Panc1 (cell line): ENCODE measurements around the gene FAM222B. TPM values are rescaled to one million over a fixed set of nuclear protein-coding genes. Genes with fewer than 3 reads are reported as not detected.

Source experiments
- ATAC-seq: fragments of 200-7000 bp; cut with Tn5 transposase; 2 replicates; pipeline ENCODE4 v1.9.1; 2020; ENCODE audit warnings: mild to moderate bottlenecking, moderate library complexity
- BruUV-seq: library from RNA; stranded (reverse); fragments of 400-500 nt; replicated peaks from 2 replicates; lab custom pipeline; 2021; lab: Mats Ljungman, UMichigan
- CTCF ChIA-PET: fragments of 300-600 bp; sonication (Branson Sonifier 250); formaldehyde crosslinking; loops from one replicate; lab custom pipeline; 2022; ENCODE audit warnings: antibody characterized with exemption; lab: Charles Lee
- POLR2A ChIA-PET: fragments of 300-600 bp; sonication (Branson Sonifier 250); formaldehyde crosslinking; loops from one replicate; lab custom pipeline; 2022; ENCODE audit warnings: antibody characterized with exemption; lab: Charles Lee
- DNase-seq: peaks from one replicate; pipeline ENCODE4 v3.0.0-alpha.2; 2010; ENCODE audit warnings: low read depth, low spot score
- H3K27ac ChIP-seq: 2 replicates; pipeline ENCODE4 v1.5.1; 2011; ENCODE audit warnings: mild to moderate bottlenecking, low read length, inconsistent platforms
- H3K27me3 ChIP-seq: fragments of 200-500 bp; sonication (Bioruptor generic); 2 replicates; pipeline ENCODE4 v1.6.0; 2014; ENCODE audit warnings: low read length, inconsistent platforms; ENCODE audit not compliant: control insufficient read depth, insufficient read depth
- H3K36me3 ChIP-seq: fragments of 200-500 bp; sonication (Bioruptor generic); 2 replicates; pipeline ENCODE4 v1.5.1; 2014; ENCODE audit warnings: inconsistent platforms, mild to moderate bottlenecking, low read length, moderate library complexity; ENCODE audit not compliant: control insufficient read depth, insufficient read depth
- H3K4me1 ChIP-seq: 2 replicates; pipeline ENCODE4 v1.5.1; 2011; ENCODE audit warnings: inconsistent platforms, mild to moderate bottlenecking, low read length, moderate library complexity; ENCODE audit not compliant: control insufficient read depth, insufficient read depth
- H3K4me3 ChIP-seq, 2 experiments: 2 replicates each; pipeline ENCODE4 v1.5.1; 2011 to 2012; ENCODE audit warnings: low read depth in 2 of 2, low read length in 2 of 2, mild to moderate bottlenecking in 2 of 2, inconsistent platforms in 1 of 2, moderate library complexity in 1 of 2
- H3K9me3 ChIP-seq: fragments of 200-500 bp; sonication (Bioruptor generic); 2 replicates; pipeline ENCODE4 v1.5.1; 2014; ENCODE audit warnings: low read depth, mild to moderate bottlenecking, inconsistent platforms, low read length, moderate library complexity; ENCODE audit not compliant: control insufficient read depth, insufficient read depth
- POLR2AphosphoS5 ChIP-seq: IDR thresholded peaks from 2 replicates; pipeline ENCODE4 v1.6.1; 2012; ENCODE audit warnings: mild to moderate bottlenecking, low read depth, low read length, moderate library complexity
- SIN3A ChIP-seq: IDR thresholded peaks from 2 replicates; pipeline ENCODE4 v1.6.1; 2012; ENCODE audit warnings: low read depth, mild to moderate bottlenecking, low read length, moderate library complexity, borderline replicate concordance; ENCODE audit not compliant: insufficient read depth
- TCF7L2 ChIP-seq: IDR thresholded peaks from 2 replicates; pipeline ENCODE4 v1.6.1; 2011; ENCODE audit warnings: mild to moderate bottlenecking, low read depth, low read length, inconsistent platforms
- in situ Hi-C: cut with HindIII; loops from 2 replicates; pipeline ENCODE4 v1.10.0; 2016; ENCODE audit warnings: low sequenced_read_pairs, low pct_unique_long_range_greater_than_20kb
- intact Hi-C: fragments of 100-400 bp; cut with micrococcal nuclease; formaldehyde crosslinking; loops from one replicate; pipeline ENCODE4 v1.10.0; 2022; ENCODE audit not compliant: unreplicated experiment
- total RNA-seq: library from RNA; stranded (reverse); gene quantifications from one replicate; pipeline ENCODE4 v1.2.1, GENCODE V29; 2021; ENCODE audit not compliant: unreplicated experiment
- TF ChIP-seq, protein P1 (sequence below), 2 experiments: IDR thresholded peaks; 2 replicates each; pipeline ENCODE4 v1.6.1; 2011 to 2012; ENCODE audit warnings: low read depth in 2 of 2, control low read depth in 1 of 2, low read length in 1 of 2, mild to moderate bottlenecking in 1 of 2, moderate library complexity in 1 of 2; ENCODE audit not compliant: insufficient read depth in 1 of 2
- TF ChIP-seq, protein P2 (sequence below): fragments of 450-650 bp; IDR thresholded peaks from 2 replicates; pipeline ENCODE4 v1.5.1; 2017; ENCODE audit warnings: mild to moderate bottlenecking

Gene FAM222B
- total RNA-seq, 1 experiment from 2014 or later, result 38.5 TPM

DNA sequence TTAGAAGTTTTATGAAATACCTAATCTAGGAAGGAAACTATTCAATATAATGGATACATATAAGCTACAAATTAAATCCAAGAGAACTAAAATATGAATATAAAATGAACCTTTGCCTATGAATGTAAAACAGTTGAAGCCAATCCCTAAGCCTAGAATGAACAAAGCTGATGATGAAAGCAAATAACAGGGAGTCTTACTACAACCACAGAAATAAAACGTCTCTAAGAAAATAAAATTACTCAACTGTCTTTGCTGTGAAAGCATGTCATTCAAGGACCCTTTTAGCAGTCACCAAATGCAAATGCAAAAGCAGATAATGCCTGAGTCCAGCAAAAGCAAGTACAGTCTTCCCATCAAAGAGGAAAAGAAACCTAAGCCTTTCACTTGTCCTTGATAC, 23.0 kb downstream of the FAM222B start:
- H3K27ac ChIP-seq, result no peak overlapping the region
- DNase-seq (no peak), ATAC-seq (no peak)
- in situ Hi-C loops, result loop anchor here (10.0 kb wide), 1 partner anchor 55 kb away; no protein-coding TSS in a partner anchor
- intact Hi-C loops, result no loop called here
- ChIA-PET POLR2A (interaction anchor here (0.5 kb wide), 1 partner anchor 11 kb away, joined by 12 read pairs; no protein-coding TSS in a partner anchor), CTCF (no interaction called here)
- no peaks in the 10 kb centered on the region for H3K27me3 ChIP-seq
- TF ChIP-seq, protein P1, sequence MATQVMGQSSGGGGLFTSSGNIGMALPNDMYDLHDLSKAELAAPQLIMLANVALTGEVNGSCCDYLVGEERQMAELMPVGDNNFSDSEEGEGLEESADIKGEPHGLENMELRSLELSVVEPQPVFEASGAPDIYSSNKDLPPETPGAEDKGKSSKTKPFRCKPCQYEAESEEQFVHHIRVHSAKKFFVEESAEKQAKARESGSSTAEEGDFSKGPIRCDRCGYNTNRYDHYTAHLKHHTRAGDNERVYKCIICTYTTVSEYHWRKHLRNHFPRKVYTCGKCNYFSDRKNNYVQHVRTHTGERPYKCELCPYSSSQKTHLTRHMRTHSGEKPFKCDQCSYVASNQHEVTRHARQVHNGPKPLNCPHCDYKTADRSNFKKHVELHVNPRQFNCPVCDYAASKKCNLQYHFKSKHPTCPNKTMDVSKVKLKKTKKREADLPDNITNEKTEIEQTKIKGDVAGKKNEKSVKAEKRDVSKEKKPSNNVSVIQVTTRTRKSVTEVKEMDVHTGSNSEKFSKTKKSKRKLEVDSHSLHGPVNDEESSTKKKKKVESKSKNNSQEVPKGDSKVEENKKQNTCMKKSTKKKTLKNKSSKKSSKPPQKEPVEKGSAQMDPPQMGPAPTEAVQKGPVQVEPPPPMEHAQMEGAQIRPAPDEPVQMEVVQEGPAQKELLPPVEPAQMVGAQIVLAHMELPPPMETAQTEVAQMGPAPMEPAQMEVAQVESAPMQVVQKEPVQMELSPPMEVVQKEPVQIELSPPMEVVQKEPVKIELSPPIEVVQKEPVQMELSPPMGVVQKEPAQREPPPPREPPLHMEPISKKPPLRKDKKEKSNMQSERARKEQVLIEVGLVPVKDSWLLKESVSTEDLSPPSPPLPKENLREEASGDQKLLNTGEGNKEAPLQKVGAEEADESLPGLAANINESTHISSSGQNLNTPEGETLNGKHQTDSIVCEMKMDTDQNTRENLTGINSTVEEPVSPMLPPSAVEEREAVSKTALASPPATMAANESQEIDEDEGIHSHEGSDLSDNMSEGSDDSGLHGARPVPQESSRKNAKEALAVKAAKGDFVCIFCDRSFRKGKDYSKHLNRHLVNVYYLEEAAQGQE (IDR thresholded peaks at IDR 0.05; ENCODE audit: insufficient read depth in 1 of 2, low read depth in 2 of 2, low read length in 1 of 2), result no peak
- TF ChIP-seq, protein P2, sequence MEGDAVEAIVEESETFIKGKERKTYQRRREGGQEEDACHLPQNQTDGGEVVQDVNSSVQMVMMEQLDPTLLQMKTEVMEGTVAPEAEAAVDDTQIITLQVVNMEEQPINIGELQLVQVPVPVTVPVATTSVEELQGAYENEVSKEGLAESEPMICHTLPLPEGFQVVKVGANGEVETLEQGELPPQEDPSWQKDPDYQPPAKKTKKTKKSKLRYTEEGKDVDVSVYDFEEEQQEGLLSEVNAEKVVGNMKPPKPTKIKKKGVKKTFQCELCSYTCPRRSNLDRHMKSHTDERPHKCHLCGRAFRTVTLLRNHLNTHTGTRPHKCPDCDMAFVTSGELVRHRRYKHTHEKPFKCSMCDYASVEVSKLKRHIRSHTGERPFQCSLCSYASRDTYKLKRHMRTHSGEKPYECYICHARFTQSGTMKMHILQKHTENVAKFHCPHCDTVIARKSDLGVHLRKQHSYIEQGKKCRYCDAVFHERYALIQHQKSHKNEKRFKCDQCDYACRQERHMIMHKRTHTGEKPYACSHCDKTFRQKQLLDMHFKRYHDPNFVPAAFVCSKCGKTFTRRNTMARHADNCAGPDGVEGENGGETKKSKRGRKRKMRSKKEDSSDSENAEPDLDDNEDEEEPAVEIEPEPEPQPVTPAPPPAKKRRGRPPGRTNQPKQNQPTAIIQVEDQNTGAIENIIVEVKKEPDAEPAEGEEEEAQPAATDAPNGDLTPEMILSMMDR, result no peak
- no peak for TF ChIP-seq TCF7L2
- no TSS peak for BruUV-seq
- peaks cover 5% of the 10 kb centered on the region; the same call in 1 of the 2 replicates for H3K4me1 ChIP-seq
- H3K4me3 ChIP-seq, result no peak overlapping the region
- H3K36me3 ChIP-seq, result no peaks in the 10 kb centered on the region
- no peaks in the 10 kb centered on the region for H3K9me3 ChIP-seq

DNA sequence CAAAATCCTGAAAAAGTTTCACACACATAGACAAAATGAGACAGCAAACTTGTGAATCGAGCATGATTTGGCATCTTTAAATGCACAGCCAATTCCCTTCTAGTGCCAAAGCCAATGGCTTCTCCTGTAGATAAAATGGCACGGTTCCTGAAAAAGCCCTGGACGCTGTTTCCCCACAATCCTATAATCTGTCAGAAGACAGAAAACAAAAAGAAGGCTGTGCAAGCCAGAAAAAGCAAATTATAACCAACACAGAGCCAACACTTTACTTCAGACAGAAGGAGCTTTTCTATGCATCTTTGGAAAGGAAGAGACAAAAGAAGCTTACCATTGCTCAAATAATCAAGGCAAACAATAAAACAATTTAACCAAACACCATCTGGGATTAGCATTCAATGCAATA, 23.8 kb downstream of the FAM222B start:
- POLR2A ChIA-PET, result interaction anchor here (0.5 kb wide), 1 partner anchor 12 kb away, joined by 12 read pairs; no protein-coding TSS in a partner anchor
- no peaks in the 10 kb centered on the region for H3K9me3 ChIP-seq
- CTCF ChIA-PET, result no interaction called here

More for the DNA sequence above, 23.8 kb downstream of the FAM222B start:
- in situ Hi-C loops (loop anchor here (10.0 kb wide), 1 partner anchor 54 kb away; no protein-coding TSS in a partner anchor), intact Hi-C loops (no loop called here)
- Histone ChIP-seq H3K4me3 (no peak overlapping the region), H3K27ac (no peak overlapping the region), H3K36me3 (no peaks in the 10 kb centered on the region), H3K27me3 (no peaks in the 10 kb centered on the region), H3K4me1 (peaks cover 5% of the 10 kb centered on the region; the same call in 1 of the 2 replicates)
- DNase-seq (no peak), ATAC-seq (no peak)
- BruUV-seq, result TSS peak; percentile 39
- TF ChIP-seq POLR2AphosphoS5 (no peak), TCF7L2 (no peak), SIN3A (no peak)
- TF ChIP-seq, protein P1 (IDR thresholded peaks at IDR 0.05; ENCODE audit: insufficient read depth in 1 of 2, low read depth in 2 of 2, low read length in 1 of 2), result no peak
- TF ChIP-seq, protein P2, result no peak
